ENCODE data around the gene PVALB.

The PVALB gene

GRCh38 chr22:36787204-36787988 is 29.4 kb downstream of the PVALB start:
- FAIRE-seq, result no peak
- DNase-seq (ENCODE audit: insufficient read length, low spot score), result no peak
- no peak for TF ChIP-seq POLR2A (IDR thresholded peaks at IDR 0.05; ENCODE audit: low read depth, low read length)

GRCh38 chr22:36783743-36784142 is 33.1 kb downstream of the PVALB start:
- FAIRE-seq (no peak), DNase-seq (ENCODE audit: insufficient read length, low spot score) (no peak)
- no peak for TF ChIP-seq POLR2A (IDR thresholded peaks at IDR 0.05; ENCODE audit: low read depth, low read length)

GRCh38 chr22:36781656-36782627 is 34.9 kb downstream of the PVALB start:
- DNase-seq (ENCODE audit: insufficient read length, low spot score) (peak; percentile 81), FAIRE-seq (peak; percentile 66)
- TF ChIP-seq POLR2A (IDR thresholded peaks at IDR 0.05; ENCODE audit: low read depth, low read length), result no peak

GRCh38 chr22:36778020-36778419 is 38.8 kb downstream of the PVALB start:
- no peak for TF ChIP-seq POLR2A (IDR thresholded peaks at IDR 0.05; ENCODE audit: low read depth, low read length)
- DNase-seq (ENCODE audit: insufficient read length, low spot score) (no peak), FAIRE-seq (no peak)

GRCh38 chr22:36776722-36777121 is 40.1 kb downstream of the PVALB start:
- no peak for DNase-seq (ENCODE audit: insufficient read length, low spot score)
- TF ChIP-seq POLR2A (IDR thresholded peaks at IDR 0.05; ENCODE audit: low read depth, low read length), result no peak
- no peak for FAIRE-seq

- FAIRE-seq, result peak; percentile 96
- peak; percentile 91 for DNase-seq (ENCODE audit: insufficient read length, low spot score)
- TF ChIP-seq POLR2A (IDR thresholded peaks at IDR 0.05; ENCODE audit: low read depth, low read length), result peak; percentile 61
These were observed 40.7 kb downstream of the PVALB start, which contains the start of gene IFT27 for GRCh38 chr22:36775964-36776669. Gene IFT27, minus strand, starts transcription at chr22:36776119. Its CDS starts 412 bp downstream, at chr22:36775707.

- no peak for TF ChIP-seq POLR2A (IDR thresholded peaks at IDR 0.05; ENCODE audit: low read depth, low read length)
- FAIRE-seq (no peak), DNase-seq (ENCODE audit: insufficient read length, low spot score) (no peak)
These were observed 41.3 kb downstream of the PVALB start for GRCh38 chr22:36775586-36775963.

GRCh38 chr22:36773935-36774334 is 42.9 kb downstream of the PVALB start:
- FAIRE-seq, result no peak
- no peak for TF ChIP-seq POLR2A (IDR thresholded peaks at IDR 0.05; ENCODE audit: low read depth, low read length)
- DNase-seq (ENCODE audit: insufficient read length, low spot score), result no peak

GRCh38 chr22:36772451-36772850 is 44.4 kb downstream of the PVALB start:
- DNase-seq (ENCODE audit: insufficient read length, low spot score) (no peak), FAIRE-seq (no peak)
- no peak for TF ChIP-seq POLR2A (IDR thresholded peaks at IDR 0.05; ENCODE audit: low read depth, low read length)

GRCh38 chr22:36771356-36772063 is 45.3 kb downstream of the PVALB start:
- TF ChIP-seq POLR2A (IDR thresholded peaks at IDR 0.05; ENCODE audit: low read depth, low read length), result no peak
- DNase-seq (ENCODE audit: insufficient read length, low spot score) (no peak), FAIRE-seq (no peak)

GRCh38 chr22:36770513-36771231 is 46.2 kb downstream of the PVALB start:
- TF ChIP-seq POLR2A (IDR thresholded peaks at IDR 0.05; ENCODE audit: low read depth, low read length), result no peak
- FAIRE-seq (no peak), DNase-seq (ENCODE audit: insufficient read length, low spot score) (no peak)
